GM21737 (cell line): ENCODE results near the gene SIGLEC9.

ENCODE experiments used
- ATAC-seq: cut with Tn5 transposase; IDR thresholded peaks from one replicate; pipeline ENCODE4 v1.9.1; 2021; ENCODE audit warnings: mild to moderate bottlenecking, moderate library complexity; ENCODE audit not compliant: unreplicated experiment

The SIGLEC9 gene

DNA sequence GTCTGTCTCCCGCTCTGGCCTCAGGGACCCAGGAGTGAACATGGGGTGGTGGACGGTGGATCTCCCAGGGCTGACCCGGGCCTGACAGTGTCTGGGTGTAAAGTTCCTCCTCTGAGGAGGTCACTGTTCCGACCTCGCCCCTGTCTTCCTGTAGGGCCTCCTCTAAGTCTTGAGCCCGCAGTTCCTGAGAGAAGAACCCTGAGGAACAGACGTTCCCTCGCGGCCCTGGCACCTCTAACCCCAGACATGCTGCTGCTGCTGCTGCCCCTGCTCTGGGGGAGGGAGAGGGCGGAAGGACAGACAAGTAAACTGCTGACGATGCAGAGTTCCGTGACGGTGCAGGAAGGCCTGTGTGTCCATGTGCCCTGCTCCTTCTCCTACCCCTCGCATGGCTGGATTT is at the start of gene SIGLEC9:
Gene SIGLEC9, plus strand, starts transcription at position 178 of the 400 bp plus-strand sequence. Its CDS starts 69 bp downstream, at position 247.
- no peak for ATAC-seq

DNA sequence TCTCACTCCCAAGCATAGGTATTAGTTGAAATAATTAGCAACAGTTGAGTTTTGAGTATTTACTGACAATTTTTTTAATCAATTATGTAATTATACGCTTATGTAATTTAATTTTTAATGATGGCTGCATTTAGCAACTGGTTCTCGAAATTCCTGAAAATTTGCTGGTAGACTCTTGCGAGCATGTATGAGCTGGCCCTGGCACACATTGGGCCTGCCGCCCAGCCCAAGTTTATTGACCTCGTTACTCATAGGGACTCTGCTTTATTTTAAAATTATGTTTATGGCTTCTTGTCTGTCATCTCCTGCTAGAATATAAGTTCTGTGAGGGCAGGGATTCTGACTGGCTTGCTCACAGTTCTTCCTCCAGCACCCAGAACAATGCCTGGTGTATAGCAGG is 48.7 kb upstream of the SIGLEC9 start:
- ATAC-seq = no peak

DNA sequence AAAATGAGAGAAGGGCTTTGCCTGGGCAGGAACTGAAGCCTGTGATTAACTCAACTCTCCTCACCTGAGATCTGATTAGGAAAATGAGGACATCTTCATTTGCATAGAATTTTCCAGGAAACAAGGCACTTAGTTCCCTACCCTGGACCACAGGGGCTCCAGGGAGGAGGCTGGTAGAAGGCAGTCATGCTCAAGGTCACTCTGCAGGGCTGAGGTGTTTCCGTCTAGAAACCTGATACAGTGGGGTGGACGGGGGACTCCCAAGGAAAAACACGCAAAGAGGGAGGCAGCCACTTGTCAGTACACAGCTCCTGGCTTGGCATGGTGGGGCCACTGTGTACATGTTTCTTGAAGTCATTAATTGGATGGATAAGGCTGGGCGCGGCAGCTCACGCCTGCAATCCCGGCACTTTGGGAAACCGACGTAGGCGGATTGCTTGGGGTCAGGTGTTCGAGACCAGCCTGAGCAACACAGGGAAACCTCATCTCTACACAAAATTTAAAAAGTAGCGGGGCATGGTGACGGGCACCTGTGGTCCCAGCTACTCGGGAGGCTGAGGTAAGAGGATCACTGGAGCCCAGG is 48.0 kb upstream of the SIGLEC9 start:
- ATAC-seq = no peak

DNA sequence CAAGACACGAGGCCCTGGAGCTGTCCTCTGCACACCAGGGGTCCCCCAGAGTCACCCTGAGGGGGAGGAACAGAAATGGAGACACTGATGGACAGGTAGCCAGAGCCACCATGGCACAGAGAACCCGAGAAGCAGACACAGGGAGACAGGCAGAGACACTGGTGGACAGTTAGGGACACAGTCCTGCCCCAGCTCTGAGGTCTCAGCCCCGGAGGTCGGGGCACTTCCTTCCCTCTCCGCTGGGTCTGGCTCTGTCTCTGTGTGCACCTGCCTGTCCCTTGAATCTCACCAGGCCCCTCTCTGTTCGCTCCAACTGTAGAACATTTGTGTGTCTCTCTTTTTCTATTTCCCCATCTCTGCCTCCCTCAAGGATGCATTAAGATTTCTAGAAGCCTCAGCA is 46.6 kb upstream of the SIGLEC9 start:
- ATAC-seq = no peak

DNA sequence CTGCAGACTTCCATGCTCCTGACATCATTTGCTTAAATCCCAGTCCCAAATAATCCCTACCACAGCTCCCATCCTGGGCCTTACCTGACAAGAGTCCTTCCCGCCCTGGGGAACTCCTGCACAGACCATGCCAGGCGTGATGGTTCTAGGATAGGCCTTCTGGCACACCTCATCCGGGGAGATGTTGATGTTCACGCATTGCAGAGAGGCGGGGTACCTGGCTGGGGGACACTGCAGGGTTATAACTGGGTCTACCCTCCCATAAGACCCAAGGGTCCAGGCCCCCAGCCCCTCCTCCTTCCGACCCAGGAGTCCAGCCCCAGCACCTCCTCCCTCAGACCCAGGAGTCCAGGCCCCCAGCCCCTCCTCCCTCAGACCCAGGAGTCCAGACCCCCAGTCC is 46.0 kb upstream of the SIGLEC9 start:
- ATAC-seq = no peak

DNA sequence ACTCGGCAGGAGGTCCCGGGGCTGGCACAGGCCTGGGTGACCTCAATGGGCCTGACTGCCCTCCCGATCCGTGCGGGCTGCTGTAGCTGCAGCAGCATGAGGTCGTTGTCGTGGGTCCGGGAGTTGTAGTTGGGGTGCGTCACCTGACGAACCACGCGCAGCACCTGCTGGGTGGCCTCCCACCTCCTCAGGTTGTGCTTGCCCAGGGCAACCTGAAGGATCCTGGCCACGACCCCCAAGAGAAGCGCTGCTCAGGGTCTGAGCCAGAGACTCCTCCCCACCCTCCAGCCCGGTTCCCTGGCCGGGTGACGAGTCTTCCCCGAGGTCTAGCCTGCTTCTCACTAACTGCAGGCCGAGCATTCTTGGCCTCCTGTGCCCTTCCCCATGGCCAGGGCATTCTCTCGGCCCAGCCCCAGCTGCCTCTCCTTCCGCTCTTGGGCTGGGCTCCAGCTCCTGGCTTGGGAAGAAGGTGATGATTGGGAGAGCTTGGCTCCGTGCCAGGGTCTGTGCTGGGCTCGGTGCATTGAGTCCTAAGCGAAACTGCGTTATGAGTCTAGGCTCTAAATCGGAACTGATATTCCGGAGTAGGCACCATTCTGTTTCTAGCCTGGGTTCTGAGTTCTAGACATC is 45.1 kb upstream of the SIGLEC9 start:
- no peak for ATAC-seq

DNA sequence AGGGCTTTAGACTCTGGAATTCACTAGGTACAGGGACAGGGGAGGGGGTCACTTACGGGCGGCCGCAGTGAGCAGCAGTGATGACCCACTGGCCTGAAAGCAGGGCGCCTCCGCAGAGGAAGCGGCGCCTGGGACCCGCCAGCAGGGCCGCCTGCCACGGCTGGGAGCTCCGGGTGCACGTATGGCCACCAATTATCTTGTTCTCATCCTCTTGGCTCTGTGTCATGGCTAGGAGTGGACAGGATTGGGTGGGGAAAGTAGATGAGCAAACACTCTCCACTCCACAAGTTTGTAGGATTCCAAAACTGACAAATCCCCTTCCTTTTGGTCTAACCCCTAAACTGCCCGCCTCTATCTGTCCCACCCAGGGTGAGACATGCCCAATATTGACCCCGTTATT is 43.2 kb upstream of the SIGLEC9 start:
- ATAC-seq = no peak

DNA sequence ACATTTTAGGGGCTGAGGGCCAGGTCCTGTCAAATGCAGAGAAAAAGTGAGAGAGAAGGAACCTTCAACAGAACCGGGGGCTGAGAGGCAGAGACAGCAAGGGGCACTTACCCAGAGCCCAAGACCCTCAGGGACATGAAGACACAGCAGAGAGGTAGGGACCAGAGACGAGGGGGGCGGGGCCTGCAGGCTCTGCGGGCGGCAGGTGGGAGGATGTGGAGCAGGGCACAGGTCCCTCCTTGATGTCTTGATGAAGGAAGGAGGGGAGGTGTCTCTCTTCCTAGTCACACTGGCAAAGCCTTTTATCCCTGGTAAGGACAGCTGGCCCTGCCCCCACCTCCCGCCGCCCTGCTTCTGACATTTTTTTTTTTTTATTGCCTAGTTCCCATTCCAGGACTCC is 42.1 kb upstream of the SIGLEC9 start, which contains the start of gene KLK14:
Gene KLK14, minus strand, starts transcription at position 277 of the 400 bp plus-strand sequence. Its CDS starts 273 bp downstream, at position 4.
- ATAC-seq = no peak

DNA sequence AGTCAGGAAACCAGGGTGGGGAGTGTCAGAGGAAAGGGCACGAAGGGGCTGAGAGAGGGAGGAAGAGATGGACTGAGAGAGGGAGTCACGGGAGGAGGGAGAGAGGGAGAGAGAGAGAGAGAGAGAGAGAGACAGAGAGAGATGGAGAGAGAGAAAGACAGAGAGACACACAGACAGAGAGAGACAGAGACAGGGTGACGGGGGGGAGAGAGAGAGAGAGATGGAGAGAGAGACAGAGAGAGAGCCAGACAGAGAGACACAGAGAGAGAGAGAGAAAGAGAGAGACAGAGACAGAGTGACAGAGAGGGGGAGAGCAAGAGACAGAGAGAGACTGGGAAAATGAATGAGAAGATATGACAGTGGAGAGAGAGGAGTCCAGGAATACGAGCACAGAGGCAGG is 41.5 kb upstream of the SIGLEC9 start:
- ATAC-seq = no peak

DNA sequence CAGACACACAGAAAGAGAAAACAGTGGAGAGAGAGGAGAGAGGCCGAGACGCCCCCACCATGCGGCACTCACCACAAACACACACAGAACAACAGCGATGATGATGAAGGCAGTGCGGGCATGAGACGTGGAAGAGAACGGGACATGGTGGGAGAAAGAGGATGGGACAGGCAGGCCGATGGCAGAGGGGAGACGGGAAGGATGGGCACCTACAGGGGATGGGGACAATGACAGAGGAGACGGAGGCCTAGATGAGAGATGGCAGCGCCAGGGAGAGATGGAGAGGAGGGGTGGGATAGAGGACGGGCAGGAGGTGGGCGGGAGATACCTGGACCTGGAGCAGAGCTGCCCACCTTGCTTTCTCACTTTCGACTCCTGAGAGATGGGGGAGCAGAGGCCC is 40.9 kb upstream of the SIGLEC9 start:
- ATAC-seq = no peak

DNA sequence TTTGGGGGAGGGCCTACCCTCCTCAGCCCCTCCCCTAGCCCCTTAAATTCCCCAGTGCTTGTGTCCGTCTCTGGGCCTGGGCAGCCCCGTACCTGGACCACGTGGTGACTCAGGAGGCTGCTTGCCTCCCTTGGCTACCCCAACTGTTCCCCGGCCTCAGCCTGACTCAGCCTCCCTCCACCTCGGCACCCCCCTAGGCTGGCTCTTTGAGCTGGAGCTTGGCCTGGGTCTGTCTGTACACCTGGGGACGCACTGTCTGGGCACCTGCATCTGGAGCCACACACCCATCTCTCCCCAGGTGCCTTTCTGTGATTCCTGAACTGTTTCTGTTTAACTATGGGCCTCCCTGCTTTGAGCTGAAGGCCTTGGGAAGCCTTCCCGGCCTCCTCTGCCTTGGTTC is 40.2 kb upstream of the SIGLEC9 start:
- no peak for ATAC-seq

DNA sequence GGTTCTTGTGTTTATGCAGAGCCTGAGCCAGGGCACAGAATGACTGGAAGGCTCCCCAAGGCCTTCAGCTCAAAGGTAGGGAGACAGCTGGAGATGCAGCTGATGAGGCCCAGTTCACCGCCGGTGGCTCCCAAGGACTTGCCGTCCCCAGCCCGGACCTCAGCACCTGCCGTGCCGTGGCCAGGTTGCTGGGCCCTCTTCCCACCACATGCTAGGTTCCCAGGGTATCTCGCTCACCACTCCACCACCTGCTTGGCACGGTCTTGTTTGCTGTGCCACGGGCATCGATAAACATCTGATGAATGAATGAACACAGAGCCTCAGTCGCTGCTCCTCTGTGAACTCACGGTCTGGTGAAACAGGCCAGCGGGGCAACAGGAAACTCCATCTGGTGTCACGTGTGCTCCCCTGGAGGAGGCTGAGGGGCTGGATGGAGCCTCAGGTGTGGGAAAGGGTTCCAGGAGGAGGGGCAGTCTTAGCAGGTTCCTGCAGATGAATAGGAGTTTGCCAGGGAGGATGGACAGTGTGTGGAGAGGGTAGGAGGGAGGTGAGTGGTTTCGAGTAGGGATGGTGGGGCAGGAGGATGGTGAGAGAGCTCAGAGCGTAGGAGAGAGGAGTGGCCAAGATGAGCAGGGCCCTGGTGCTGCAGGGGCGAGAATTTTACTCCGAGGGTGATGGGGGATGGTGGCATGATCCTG is 38.4 kb upstream of the SIGLEC9 start:
- no peak for ATAC-seq

DNA sequence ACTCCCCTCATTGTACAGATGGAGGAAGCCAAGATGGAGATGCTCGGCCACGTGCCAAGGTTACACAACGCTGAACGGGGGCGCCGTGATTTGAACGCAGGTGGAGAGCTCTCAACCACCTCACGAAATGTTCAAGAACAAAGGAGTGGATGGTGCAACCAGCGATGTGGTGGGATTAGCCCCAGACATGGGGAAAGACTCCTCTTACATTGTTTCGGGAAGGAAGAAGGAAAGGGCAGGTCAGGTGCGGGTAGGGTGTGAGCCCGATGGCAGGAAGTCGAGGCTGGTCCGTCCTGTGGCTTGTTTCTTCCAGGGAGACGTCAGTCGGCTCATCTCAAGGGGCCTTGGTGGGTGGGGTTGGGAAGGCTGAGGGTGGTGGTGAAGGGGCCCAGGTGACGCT is 34.9 kb upstream of the SIGLEC9 start:
- ATAC-seq = no peak

DNA sequence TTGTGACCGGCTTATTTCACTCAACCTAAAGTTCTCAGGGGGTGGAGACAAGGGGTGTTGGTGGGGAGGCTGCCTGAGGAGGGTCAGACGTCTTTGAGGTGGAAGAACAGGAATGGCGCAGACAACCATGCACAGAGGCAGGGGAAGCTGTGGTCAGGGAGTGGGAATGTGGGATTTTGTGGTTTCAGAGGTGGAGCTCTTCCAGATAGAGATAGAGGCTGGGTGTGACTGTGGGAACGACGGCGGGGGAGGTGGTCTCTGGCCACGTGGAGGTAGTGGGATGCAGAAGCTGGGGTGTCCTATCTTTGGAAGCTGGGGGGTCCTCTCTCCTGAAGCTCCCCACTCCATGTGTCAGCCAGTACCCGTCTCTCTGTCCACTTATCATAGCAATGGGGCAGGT is 34.2 kb upstream of the SIGLEC9 start:
- no peak for ATAC-seq

DNA sequence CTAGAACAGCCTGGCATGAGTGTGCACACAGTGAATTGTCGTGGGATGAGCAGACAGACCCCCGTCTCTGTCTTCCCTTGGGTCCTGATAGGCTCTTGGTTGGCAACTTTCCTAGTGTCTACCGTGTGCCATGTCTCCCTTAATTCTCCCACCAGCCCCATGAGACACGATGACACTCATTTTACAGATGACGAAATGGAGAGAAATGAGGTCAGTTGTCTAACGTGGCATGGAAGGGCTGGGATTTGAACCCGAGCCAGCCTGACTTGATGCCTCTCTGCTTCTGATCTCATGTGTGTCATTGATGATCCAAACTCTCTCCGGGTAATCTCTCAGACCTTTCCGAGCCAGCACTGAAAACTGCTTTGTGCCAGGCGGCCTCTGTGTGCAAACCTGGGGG is 33.6 kb upstream of the SIGLEC9 start:
- no peak for ATAC-seq

DNA sequence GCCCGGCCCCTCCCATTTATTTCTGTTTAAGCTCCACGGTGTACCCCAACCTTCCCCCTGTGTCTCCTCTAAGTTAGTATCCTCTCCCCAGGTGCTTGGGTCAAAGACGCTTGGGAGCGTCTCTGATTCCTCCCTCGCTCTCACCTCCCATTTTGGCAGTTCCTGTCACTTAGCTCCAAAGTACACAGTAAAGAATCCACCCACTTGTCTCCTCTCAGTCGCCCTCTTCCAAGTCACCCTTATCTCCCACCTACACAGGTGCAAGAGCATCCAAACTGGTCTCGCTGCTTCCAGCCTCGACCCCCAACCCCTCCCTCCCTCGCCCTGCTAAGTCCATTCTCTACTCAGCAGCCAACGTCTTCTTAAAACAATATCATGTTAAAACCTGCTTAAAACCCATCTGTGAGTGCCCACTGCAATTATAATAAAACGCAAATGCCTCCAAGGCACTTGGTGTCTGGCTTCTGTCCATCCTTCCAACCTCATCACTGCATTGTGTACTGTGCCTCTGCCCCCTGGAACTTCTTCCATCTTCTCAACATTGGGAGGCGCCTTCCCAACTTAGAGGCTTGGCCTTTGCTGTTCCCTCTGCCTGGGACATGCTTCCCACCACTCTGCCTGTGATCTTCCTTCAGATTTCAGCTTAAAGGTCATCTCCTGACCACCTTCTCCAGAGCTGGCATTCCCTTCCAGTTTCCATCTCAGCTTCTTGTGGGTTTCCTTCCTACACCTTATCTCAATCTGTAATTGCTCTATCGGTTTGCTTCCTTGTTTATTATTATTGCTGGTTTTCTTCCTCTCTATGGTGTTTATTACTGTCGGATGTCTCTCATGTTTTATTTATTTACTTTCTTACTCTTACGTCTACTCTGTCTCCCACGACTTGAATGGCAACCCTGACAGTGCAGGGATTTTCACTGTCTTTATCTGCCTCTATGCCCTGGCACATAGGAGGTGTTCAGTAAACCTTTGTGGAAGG is 32.5 kb upstream of the SIGLEC9 start:
- ATAC-seq = no peak

DNA sequence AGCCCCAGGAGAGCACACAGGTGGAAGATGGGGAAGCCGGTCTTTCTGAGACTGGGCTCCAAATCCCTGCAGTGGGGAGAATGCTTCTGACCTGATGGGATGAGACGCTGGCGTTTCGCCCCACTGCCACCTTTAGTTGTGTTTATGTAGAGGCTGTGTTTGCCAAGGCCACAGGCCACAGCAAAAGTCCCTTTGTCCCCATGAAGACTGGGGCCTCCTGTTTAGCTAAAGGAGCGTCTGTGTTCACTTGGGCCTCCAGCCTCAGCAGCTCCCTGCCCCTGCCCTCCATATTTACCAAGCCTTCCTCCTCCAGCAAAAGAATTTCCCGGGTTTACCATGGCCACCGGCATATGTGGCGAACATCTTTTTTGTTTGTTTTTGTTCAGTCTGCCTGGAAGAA is 31.6 kb upstream of the SIGLEC9 start:
- no peak for ATAC-seq

DNA sequence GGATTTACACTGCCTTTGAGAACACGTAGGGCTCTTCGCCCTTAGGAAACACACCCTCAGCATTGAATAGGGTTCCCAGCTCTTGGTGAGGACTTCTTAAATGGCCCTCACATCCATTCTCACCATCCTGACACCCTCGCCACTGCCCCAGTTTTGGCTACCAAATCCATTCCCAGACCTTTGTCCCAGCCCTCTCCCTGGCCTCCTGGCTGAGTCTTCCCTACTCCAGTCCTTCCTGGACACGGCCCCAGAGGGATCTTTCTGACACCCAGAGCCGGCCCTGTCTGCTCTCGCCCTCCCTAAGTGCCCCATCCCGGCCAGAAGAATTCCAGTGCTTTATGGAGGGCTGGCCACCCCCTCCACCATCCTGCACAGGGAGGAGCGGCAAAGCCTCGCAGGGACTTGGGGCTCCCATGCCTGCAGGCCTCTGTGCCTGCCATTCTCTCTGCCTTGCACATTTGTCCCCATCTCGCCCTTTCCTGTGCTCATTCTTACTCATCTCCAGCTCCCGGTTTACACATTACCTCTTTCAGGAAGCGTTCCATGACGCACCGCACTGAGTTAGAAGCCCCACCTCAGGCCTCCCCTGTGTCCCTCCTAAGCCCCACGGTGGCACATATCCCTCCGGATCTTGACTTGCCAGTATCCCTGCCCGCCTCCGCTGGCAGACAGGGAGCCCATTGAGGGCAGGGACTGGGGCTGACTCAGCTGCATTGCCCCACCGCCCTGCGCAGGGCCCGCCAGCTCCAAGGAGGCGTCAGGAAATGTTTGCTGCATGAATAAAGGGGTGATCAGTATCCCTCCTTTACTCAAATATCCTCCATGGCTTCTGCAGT is 31.0 kb upstream of the SIGLEC9 start:
- no peak for ATAC-seq

DNA sequence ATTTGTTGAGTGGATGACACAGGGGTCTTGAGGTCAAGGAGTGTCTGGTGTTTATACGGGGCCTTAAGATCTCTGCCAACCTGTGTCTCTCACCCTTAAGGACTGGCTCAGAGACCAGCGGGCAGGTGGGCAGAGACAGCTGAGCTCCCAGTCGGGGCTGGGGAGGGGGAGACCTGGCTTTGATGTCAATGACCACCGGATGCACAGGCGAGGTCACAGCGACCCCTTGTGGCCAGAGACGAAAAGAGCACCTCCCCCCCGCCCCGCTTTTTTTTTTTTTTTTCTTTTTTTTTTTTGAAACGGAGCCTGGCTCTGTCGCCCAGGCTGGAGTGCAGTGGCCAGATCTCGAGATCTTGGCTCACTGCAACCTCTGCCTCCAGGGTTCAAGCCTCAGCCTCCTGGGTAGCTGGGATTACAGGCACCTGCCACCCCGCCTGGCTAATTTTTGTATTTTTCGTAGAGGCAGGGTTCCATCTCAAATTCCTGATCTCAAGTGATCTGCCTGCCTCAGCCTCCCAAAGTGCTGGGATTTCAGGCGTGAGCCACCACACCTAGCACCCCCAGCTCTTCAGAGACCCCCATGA is 29.9 kb upstream of the SIGLEC9 start:
- no peak for ATAC-seq
